ENCODE measurements around the gene FOXK1.

- no peak for TF ChIP-seq ZNF423 (tag by site-specific recombination; IDR thresholded peaks at IDR 0.05)
- no peak for TF ChIP-seq ZNF138 (tag by site-specific recombination; IDR thresholded peaks at IDR 0.05; ENCODE audit: borderline replicate concordance)
- TF ChIP-seq HIC1 (tag by site-specific recombination; IDR thresholded peaks at IDR 0.05) = no peak
- no peak for TF ChIP-seq TCF7L2 (IDR thresholded peaks at IDR 0.05; ENCODE audit: borderline replicate concordance, low read depth, low read length)
- no peak for TF ChIP-seq CTCF (tag by site-specific recombination; IDR thresholded peaks at IDR 0.05)
- TF ChIP-seq ZNF394 (tag by site-specific recombination; IDR thresholded peaks at IDR 0.05; ENCODE audit: borderline replicate concordance) = no peak
- no peak for TF ChIP-seq ZSCAN5A (tag by site-specific recombination; IDR thresholded peaks at IDR 0.05)
- TF ChIP-seq BCL11A (tag by site-specific recombination; IDR thresholded peaks at IDR 0.05; ENCODE audit: low read depth) = no peak
- no peak for TF ChIP-seq ZNF645 (tag by site-specific recombination; IDR thresholded peaks at IDR 0.05)
- TF ChIP-seq TSHZ1 (tag by site-specific recombination; IDR thresholded peaks at IDR 0.05; ENCODE audit: borderline replicate concordance) = no peak
- no peak for TF ChIP-seq ZNF274 (IDR thresholded peaks at IDR 0.05; ENCODE audit: low read length)
- TF ChIP-seq ZNF274 (tag by site-specific recombination; IDR thresholded peaks at IDR 0.05; ENCODE audit: borderline replicate concordance) = no peak
- no peak for TF ChIP-seq ZNF335 (tag by site-specific recombination; conservative IDR thresholded peaks at IDR 0.05)
- TF ChIP-seq ZNF311 (tag by site-specific recombination; IDR thresholded peaks at IDR 0.05; ENCODE audit: borderline replicate concordance) = no peak
Measured at GRCh38 chr7:4707217-4707741, 25.2 kb downstream of the FOXK1 start.
